GM12801 (cell line): ENCODE measurements around the gene RHBDF2.

ENCODE experiments used
- CTCF ChIP-seq: IDR thresholded peaks from one replicate; pipeline ENCODE4 v1.5.1; 2011; ENCODE audit warnings: control low read depth; ENCODE audit not compliant: insufficient read length; ENCODE audit errors: extremely low read depth

The RHBDF2 gene

GRCh38 chr17:76422406-76422805, 78.8 kb downstream of the RHBDF2 start:
- no peak for TF ChIP-seq CTCF

GRCh38 chr17:76421044-76421407, 80.2 kb downstream of the RHBDF2 start:
- TF ChIP-seq CTCF = no peak
